Effector memory CD8-positive, alpha-beta T cell (primary cell): ENCODE results near the gene TNFAIP3.

Experiments used
- ATAC-seq: fragments of 150-1000 bp; cut with Tn5 transposase; replicated peaks from 2 replicates; pipeline ENCODE4 v1.10.0; 2021; ENCODE audit warnings: mild to moderate bottlenecking, moderate library complexity
- DNase-seq, 3 experiments: peaks; one replicate each; pipeline ENCODE4 v3.0.0; 2021
- H3K27ac Mint-ChIP-seq, 2 donors: one replicate each; pipeline ENCODE4 v1.8.0; 2022; ENCODE audit warnings: mild to moderate bottlenecking in 2 of 2, mixed read lengths in 2 of 2, moderate library complexity in 2 of 2
- H3K27me3 Mint-ChIP-seq, 2 donors: one replicate each; pipeline ENCODE4 v1.8.0; 2022; ENCODE audit warnings: mixed read lengths in 2 of 2
- H3K36me3 Mint-ChIP-seq: one replicate; pipeline ENCODE4 v1.8.0; 2022; ENCODE audit warnings: mild to moderate bottlenecking, moderate library complexity, mixed read lengths; ENCODE audit not compliant: insufficient read depth
- H3K4me1 Mint-ChIP-seq, 2 donors: one replicate each; pipeline ENCODE4 v1.8.0; 2022; ENCODE audit warnings: low read depth in 2 of 2, mixed read lengths in 2 of 2
- H3K4me3 Mint-ChIP-seq, 2 donors: one replicate each; pipeline ENCODE4 v1.8.0; 2022; ENCODE audit warnings: mild to moderate bottlenecking in 2 of 2, mixed read lengths in 2 of 2, moderate library complexity in 2 of 2
- H3K9me3 Mint-ChIP-seq, 2 donors: one replicate each; pipeline ENCODE4 v1.8.0; 2022; ENCODE audit warnings: mixed read lengths in 2 of 2

Gene TNFAIP3

GRCh38 chr6:137925141-137925698 lies 58.2 kb downstream of the TNFAIP3 start:
- ATAC-seq: no peak

GRCh38 chr6:137926207-137926731 lies 59.2 kb downstream of the TNFAIP3 start:
- no peak overlapping the region for H3K4me3 Mint-ChIP-seq

More at GRCh38 chr6:137925141-137925698, 58.2 kb downstream of the TNFAIP3 start:
- DNase-seq: no peak
- Mint-ChIP-seq H3K36me3 (no peaks in the 10 kb centered on the region), H3K9me3 (no peaks in the 10 kb centered on the region), H3K27me3 (no peaks in the 10 kb centered on the region), H3K4me3 (no peak overlapping the region), H3K4me1 (peaks cover 13 to 24% of the 10 kb centered on the region in 2 donors), H3K27ac (no peak overlapping the region)

GRCh38 chr6:137926985-137927384 lies 59.9 kb downstream of the TNFAIP3 start:
- peaks cover 13 to 24% of the 10 kb centered on the region in 2 donors for H3K4me1 Mint-ChIP-seq
- no peaks in the 10 kb centered on the region for H3K9me3 Mint-ChIP-seq
- ATAC-seq (no peak), DNase-seq (no peak)
- H3K27ac Mint-ChIP-seq: no peak overlapping the region
- H3K4me3 Mint-ChIP-seq: peak overlapping the region in 1 of 2 donors; percentile 72
- no peaks in the 10 kb centered on the region for H3K27me3 Mint-ChIP-seq
- H3K36me3 Mint-ChIP-seq: no peaks in the 10 kb centered on the region

More at GRCh38 chr6:137926207-137926731, 59.2 kb downstream of the TNFAIP3 start:
- Mint-ChIP-seq H3K36me3 (no peaks in the 10 kb centered on the region), H3K9me3 (no peaks in the 10 kb centered on the region), H3K4me1 (peaks cover 13 to 24% of the 10 kb centered on the region in 2 donors), H3K27me3 (no peaks in the 10 kb centered on the region), H3K27ac (no peak overlapping the region)
- DNase-seq: no peak
- no peak for ATAC-seq

- H3K27me3 Mint-ChIP-seq: no peaks in the 10 kb centered on the region
- no peaks in the 10 kb centered on the region for H3K36me3 Mint-ChIP-seq
- H3K27ac Mint-ChIP-seq: peak overlapping the region; percentile 54 to 69
- peak overlapping the region; percentile 71 to 72 for H3K4me3 Mint-ChIP-seq
- peaks cover 13 to 24% of the 10 kb centered on the region in 2 donors for H3K4me1 Mint-ChIP-seq
- H3K9me3 Mint-ChIP-seq: no peaks in the 10 kb centered on the region
- ATAC-seq (peak; percentile 100), DNase-seq (peak; percentile 70 to 76 (median 70))
Observed at GRCh38 chr6:137927777-137928218, 60.7 kb downstream of the TNFAIP3 start.

- ATAC-seq: peak; percentile 26
- Mint-ChIP-seq H3K4me1 (peaks cover 13 to 24% of the 10 kb centered on the region in 2 donors), H3K4me3 (peak overlapping the region; percentile 71 to 72), H3K36me3 (no peaks in the 10 kb centered on the region), H3K9me3 (no peaks in the 10 kb centered on the region), H3K27me3 (no peaks in the 10 kb centered on the region), H3K27ac (peak overlapping the region; percentile 54 to 69)
- DNase-seq: no peak
Observed at GRCh38 chr6:137928286-137928685, 61.2 kb downstream of the TNFAIP3 start.

- no peak for DNase-seq
- Mint-ChIP-seq H3K9me3 (no peaks in the 10 kb centered on the region), H3K27me3 (no peaks in the 10 kb centered on the region), H3K27ac (no peak overlapping the region), H3K4me1 (peaks cover 13 to 18% of the 10 kb centered on the region in 2 donors), H3K36me3 (no peaks in the 10 kb centered on the region), H3K4me3 (no peak overlapping the region)
- ATAC-seq: no peak
Observed at GRCh38 chr6:137931849-137932465, 64.9 kb downstream of the TNFAIP3 start.
